B cell (primary cell): ENCODE results near the gene TENT4A. TPM values are rescaled to one million over a fixed set of nuclear protein-coding genes. Genes with fewer than 3 reads are reported as not detected.

ENCODE experiments used
- ATAC-seq: fragments of 200-7000 bp; cut with Tn5 transposase; one replicate; pipeline ENCODE4 v1.10.0; 2021; ENCODE audit warnings: low read depth, mild to moderate bottlenecking, moderate number of reproducible peaks, moderate library complexity
- CTCF ChIA-PET: fragments of 350-600 bp; sonication (Branson Sonifier 250); formaldehyde crosslinking; loops from one replicate; lab custom pipeline; 2021; ENCODE audit warnings: antibody characterized with exemption, inconsistent platforms; lab: Charles Lee
- POLR2A ChIA-PET: fragments of 350-600 bp; sonication (Branson Sonifier 250); formaldehyde crosslinking; loops from one replicate; lab custom pipeline; 2021; ENCODE audit warnings: antibody characterized with exemption; lab: Charles Lee
- DNase-seq: peaks from one replicate; pipeline ENCODE4 v3.0.0; 2013
- H2AFZ ChIP-seq: 2 replicates; pipeline ENCODE4 v1.6.1; 2012; ENCODE audit warnings: mild to moderate bottlenecking, low read depth, low read length; ENCODE audit not compliant: insufficient read depth, poor library complexity, severe bottlenecking
- H3K27ac ChIP-seq, 2 donors: 1 replicate in 1 of 2; 2 replicates in 1 of 2; pipeline ENCODE4 v1.5.1; 2012 to 2013; ENCODE audit warnings: low read length in 2 of 2, mild to moderate bottlenecking in 2 of 2, moderate library complexity in 1 of 2
- H3K27me3 ChIP-seq, 4 experiments: fragments of 200-600 bp in 1 of 4; sonication (generic) in 1 of 4; replicated peaks in 1 of 4; 1 replicate in 2 of 4; 2 replicates in 2 of 4; pipeline versions ENCODE4 v1.6.1 to v1.7.0; 2013 to 2016; ENCODE audit warnings: low read length in 3 of 4, mild to moderate bottlenecking in 2 of 4, mixed read lengths in 1 of 4, moderate library complexity in 1 of 4; ENCODE audit not compliant: insufficient read depth in 4 of 4, control insufficient read depth in 3 of 4; ENCODE audit errors: control extremely low read depth in 1 of 4
- H3K36me3 ChIP-seq, 2 experiments: replicated peaks in 1 of 2; 1 replicate in 1 of 2; 2 replicates in 1 of 2; pipeline versions ENCODE4 v1.6.1 to v1.7.1; 2013; ENCODE audit warnings: low read length in 1 of 2; ENCODE audit not compliant: insufficient read depth in 2 of 2, control insufficient read depth in 1 of 2; ENCODE audit errors: control extremely low read depth in 1 of 2, extremely low read depth in 1 of 2
- H3K4me1 ChIP-seq, 2 donors: fragments of 200-600 bp in 1 of 2; sonication (generic) in 1 of 2; 1 replicate in 1 of 2; 2 replicates in 1 of 2; pipeline versions ENCODE4 v1.5.1 to v1.6.1; 2013 to 2017; ENCODE audit warnings: low read length in 2 of 2; ENCODE audit not compliant: control insufficient read depth in 2 of 2, insufficient read depth in 2 of 2
- H3K4me2 ChIP-seq: replicated peaks from 2 replicates; pipeline ENCODE3; 2012; ENCODE audit warnings: mild to moderate bottlenecking, low read depth, low read length; ENCODE audit not compliant: poor library complexity, severe bottlenecking
- H3K4me3 ChIP-seq, 5 experiments: fragments of 200-600 bp in 1 of 5; sonication (generic) in 1 of 5; 1 replicate in 3 of 5; 2 replicates in 2 of 5; pipeline versions ENCODE4 v1.5.1 to v1.7.0; 2011 to 2016; ENCODE audit warnings: low read length in 4 of 5, mild to moderate bottlenecking in 4 of 5, low read depth in 2 of 5, control low read depth in 1 of 5, moderate library complexity in 1 of 5; ENCODE audit not compliant: insufficient read depth in 1 of 5; ENCODE audit errors: control extremely low read depth in 1 of 5, extremely low read depth in 1 of 5
- H3K79me2 ChIP-seq: fragments of 200-600 bp; sonication (generic); one replicate; pipeline ENCODE4 v1.6.0; 2016; ENCODE audit warnings: low read length; ENCODE audit not compliant: control insufficient read depth, insufficient read depth
- H3K9ac ChIP-seq: fragments of 200-600 bp; sonication (generic); 2 replicates; pipeline ENCODE4 v1.6.1; 2017; ENCODE audit warnings: mild to moderate bottlenecking, low read length, moderate library complexity
- H3K9me3 ChIP-seq, 3 donors: one replicate each; pipeline versions ENCODE4 v1.6.1 to v1.7.1; 2013; ENCODE audit warnings: low read length in 2 of 3; ENCODE audit not compliant: control insufficient read depth in 2 of 3, insufficient read depth in 1 of 3; ENCODE audit errors: control extremely low read depth in 1 of 3
- H4K20me1 ChIP-seq: 2 replicates; pipeline ENCODE4 v1.6.0; 2012; ENCODE audit warnings: mild to moderate bottlenecking, low read length; ENCODE audit not compliant: insufficient read depth, control insufficient read depth, poor library complexity, severe bottlenecking
- H3K27ac Mint-ChIP-seq: one replicate; pipeline ENCODE4 v1.8.0; 2021; ENCODE audit warnings: mixed read lengths
- H3K27me3 Mint-ChIP-seq: one replicate; pipeline ENCODE4 v1.8.0; 2021; ENCODE audit warnings: mixed read lengths
- H3K4me1 Mint-ChIP-seq: one replicate; pipeline ENCODE4 v1.8.0; 2021; ENCODE audit warnings: mixed read lengths
- H3K4me3 Mint-ChIP-seq: one replicate; pipeline ENCODE4 v1.8.0; 2021; ENCODE audit warnings: mixed read lengths
- H3K9me3 Mint-ChIP-seq: one replicate; pipeline ENCODE4 v1.8.0; 2022; ENCODE audit warnings: mixed read lengths; ENCODE audit not compliant: insufficient read depth
- EZH2 ChIP-seq: IDR thresholded peaks from 2 replicates; pipeline ENCODE4 v1.6.1; 2012; ENCODE audit warnings: borderline replicate concordance, low read depth, mild to moderate bottlenecking, moderate library complexity, low read length; ENCODE audit not compliant: insufficient read depth, poor library complexity, severe bottlenecking
- WGBS: methylation state at CpG from one replicate; pipeline ENCODE4 v1.1.5; 2013; ENCODE audit warnings: missing lambda C conversion rate; ENCODE audit not compliant: insufficient coverage; 5-methylcytosine and 5-hydroxymethylcytosine counted together
- intact Hi-C: fragments of 100-400 bp; cut with micrococcal nuclease; formaldehyde crosslinking; loops from one replicate; pipeline ENCODE4 v1.10.0; 2022
- polyA plus RNA-seq: library from polyadenylated mRNA; depleted of rRNA; stranded (reverse); fragments of >200 nt; gene quantifications from 2 replicates; pipeline ENCODE4 v1.2.3, GENCODE V29; 2012
- total RNA-seq, 2 donors: library from RNA; stranded (reverse); fragments of 120-200 nt in 1 of 2; gene quantifications; 1 replicate in 1 of 2; 2 replicates in 1 of 2; pipeline versions ENCODE4 v1.2.3 to v1.2.4, GENCODE V29; 2013 to 2022
- TF ChIP-seq, protein P1 (sequence below): fragments of 200-600 bp; IDR thresholded peaks from one replicate; pipeline ENCODE4 v1.8.0; 2022; ENCODE audit warnings: antibody characterized with exemption, mild to moderate bottlenecking

TENT4A gene
- total and polyA plus RNA-seq, 2 donors (not counting 1 experiment from before 2014, with no cell fraction given): 18.5 to 63.6 TPM

DNA sequence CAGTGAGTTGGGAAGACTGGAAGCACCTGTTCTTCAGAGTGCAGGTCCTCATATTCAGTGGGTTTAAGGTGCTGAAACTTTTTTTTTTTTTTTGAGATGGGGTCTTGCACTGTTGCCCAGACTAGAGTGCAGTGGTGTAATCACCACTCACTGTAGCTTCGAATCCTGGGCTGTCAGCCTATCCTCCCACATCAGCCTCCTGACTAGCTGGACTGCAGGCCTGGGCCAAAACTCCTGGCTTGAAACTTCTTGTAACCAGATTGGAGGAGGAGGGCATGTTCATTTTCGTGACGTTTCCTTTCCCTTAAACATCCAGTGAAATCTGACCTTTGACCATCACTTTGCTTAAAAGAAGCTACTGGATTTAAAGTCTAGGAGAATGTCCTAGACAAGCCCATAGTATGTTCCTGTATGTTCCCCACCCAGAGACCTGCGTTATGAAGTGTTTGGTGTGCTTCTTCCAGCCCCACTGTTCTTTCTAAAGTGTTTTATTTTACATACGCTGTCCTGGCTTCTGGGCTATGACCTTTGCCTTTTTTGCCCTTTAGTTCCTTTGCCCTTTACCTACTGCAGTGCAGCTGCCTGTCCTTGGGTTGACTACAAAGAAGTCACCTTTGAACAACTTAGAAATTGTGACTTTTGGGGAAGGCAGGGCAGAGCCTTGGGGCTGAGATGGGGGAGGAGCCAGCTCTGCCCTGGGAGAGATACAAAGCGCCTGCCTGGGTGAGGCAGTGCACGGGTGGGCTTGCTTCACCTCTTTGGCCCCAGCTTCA lies 18.4 kb downstream of the TENT4A start:
- Mint-ChIP-seq H3K4me1 (peaks cover 78% of the 10 kb centered on the region), H3K9me3 (no peaks in the 10 kb centered on the region), H3K27ac (peak overlapping the region; percentile 37), H3K4me3 (no peak overlapping the region), H3K27me3 (no peaks in the 10 kb centered on the region)
- no peak for TF ChIP-seq EZH2
- TF ChIP-seq, protein P1, sequence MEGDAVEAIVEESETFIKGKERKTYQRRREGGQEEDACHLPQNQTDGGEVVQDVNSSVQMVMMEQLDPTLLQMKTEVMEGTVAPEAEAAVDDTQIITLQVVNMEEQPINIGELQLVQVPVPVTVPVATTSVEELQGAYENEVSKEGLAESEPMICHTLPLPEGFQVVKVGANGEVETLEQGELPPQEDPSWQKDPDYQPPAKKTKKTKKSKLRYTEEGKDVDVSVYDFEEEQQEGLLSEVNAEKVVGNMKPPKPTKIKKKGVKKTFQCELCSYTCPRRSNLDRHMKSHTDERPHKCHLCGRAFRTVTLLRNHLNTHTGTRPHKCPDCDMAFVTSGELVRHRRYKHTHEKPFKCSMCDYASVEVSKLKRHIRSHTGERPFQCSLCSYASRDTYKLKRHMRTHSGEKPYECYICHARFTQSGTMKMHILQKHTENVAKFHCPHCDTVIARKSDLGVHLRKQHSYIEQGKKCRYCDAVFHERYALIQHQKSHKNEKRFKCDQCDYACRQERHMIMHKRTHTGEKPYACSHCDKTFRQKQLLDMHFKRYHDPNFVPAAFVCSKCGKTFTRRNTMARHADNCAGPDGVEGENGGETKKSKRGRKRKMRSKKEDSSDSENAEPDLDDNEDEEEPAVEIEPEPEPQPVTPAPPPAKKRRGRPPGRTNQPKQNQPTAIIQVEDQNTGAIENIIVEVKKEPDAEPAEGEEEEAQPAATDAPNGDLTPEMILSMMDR: no peak
- no peak overlapping the region for H3K4me2 ChIP-seq
- H3K79me2 ChIP-seq: peaks cover 98% of the 10 kb centered on the region
- H3K27ac ChIP-seq: no peak overlapping the region
- H3K36me3 ChIP-seq: no peaks in the 10 kb centered on the region
- no peaks in the 10 kb centered on the region for H3K9me3 ChIP-seq
- ChIA-PET CTCF (interaction anchor here (0.8 kb wide), 1 partner anchor 14 kb away, joined by 3 read pairs; no protein-coding TSS in a partner anchor), POLR2A (interaction anchor here (1.1 kb wide), 1 partner anchor 16 kb away, joined by 3 read pairs; no protein-coding TSS in a partner anchor)
- peaks cover 27 to 34% of the 10 kb centered on the region in 2 donors for H3K4me1 ChIP-seq
- H2AFZ ChIP-seq: no peak overlapping the region
- ATAC-seq (no peak), DNase-seq (no peak)
- intact Hi-C loops: no loop called here
- 95% methylated on average over 3 of the region's 7 CpGs for WGBS
- H3K4me3 ChIP-seq: no peak overlapping the region
- H3K27me3 ChIP-seq: no peaks in the 10 kb centered on the region
- no peak overlapping the region for H3K9ac ChIP-seq
- peaks cover 76% of the 10 kb centered on the region for H4K20me1 ChIP-seq
